Midbrain (tissue), 1 donor: ENCODE results near the gene ANKH.
"Not testable (repeated sequence)": the region's sequence is repeated elsewhere in the genome, so short reads cannot be mapped to it uniquely, and the experiment has no call there.

Source experiments
- DNase-seq: peaks from one replicate; lab custom pipeline; 2025; lab: John Stamatoyannopoulos, UW

ANKH gene

GRCh38 chr5:14854799-14855198, 16.8 kb downstream of the ANKH start:
- no peak for DNase-seq

GRCh38 chr5:14853685-14854084, 17.9 kb downstream of the ANKH start:
- no peak for DNase-seq

GRCh38 chr5:14852779-14853178, 18.8 kb downstream of the ANKH start:
- DNase-seq = no peak

- no peak for DNase-seq
Observed at GRCh38 chr5:14851999-14852526, 19.5 kb downstream of the ANKH start.

GRCh38 chr5:14851597-14851996, 20.0 kb downstream of the ANKH start:
- no peak for DNase-seq

- DNase-seq = no peak
Observed at GRCh38 chr5:14851050-14851419, 20.5 kb downstream of the ANKH start.

- no peak for DNase-seq
Observed at GRCh38 chr5:14850419-14851049, 21.0 kb downstream of the ANKH start.

- DNase-seq = no peak
Observed at GRCh38 chr5:14849516-14850294, 21.9 kb downstream of the ANKH start.

- DNase-seq = not testable (repeated sequence)
Observed at GRCh38 chr5:14848942-14849341, 22.6 kb downstream of the ANKH start.

GRCh38 chr5:14848385-14848784, 23.2 kb downstream of the ANKH start:
- no peak for DNase-seq

- no peak for DNase-seq
Observed at GRCh38 chr5:14847471-14847870, 24.1 kb downstream of the ANKH start.

- DNase-seq = no peak
Observed at GRCh38 chr5:14842117-14842516, 29.5 kb downstream of the ANKH start.

- DNase-seq = no peak
Observed at GRCh38 chr5:14840624-14841023, 31.0 kb downstream of the ANKH start.

GRCh38 chr5:14838396-14839319, 32.9 kb downstream of the ANKH start:
- no peak for DNase-seq

GRCh38 chr5:14837423-14838122, 34.0 kb downstream of the ANKH start:
- not testable (repeated sequence) for DNase-seq

GRCh38 chr5:14834584-14835550, 36.7 kb downstream of the ANKH start:
- no peak for DNase-seq

- DNase-seq = no peak
Observed at GRCh38 chr5:14834062-14834461, 37.5 kb downstream of the ANKH start.

- DNase-seq = no peak
Observed at GRCh38 chr5:14831006-14831338, 40.6 kb downstream of the ANKH start.

- DNase-seq = no peak
Observed at GRCh38 chr5:14830210-14831005, 41.2 kb downstream of the ANKH start.

- no peak for DNase-seq
Observed at GRCh38 chr5:14829396-14829795, 42.2 kb downstream of the ANKH start.
